NCI-H2196 treated with DMSO at 0.1 percent for 48 hours (cell line): ENCODE measurements around the gene SLC18A2.
"Not testable (repeated sequence)": the region's sequence is repeated elsewhere in the genome, so short reads cannot be mapped to it uniquely, and the experiment has no call there.

Experiments used
- DNase-seq: peaks from one replicate; lab custom pipeline; 2025; ENCODE audit not compliant: unreplicated experiment; lab: John Stamatoyannopoulos, UW

Gene SLC18A2

GRCh38 chr10:117240621-117241529 is at the start of gene SLC18A2:
TSS of gene SLC18A2 (plus strand) at chr10:117241114. CDS start at chr10:117241694, 580 bp downstream.
- DNase-seq, result no peak

- DNase-seq, result no peak
Measured at GRCh38 chr10:117197189-117197588, 43.7 kb upstream of the SLC18A2 start, which contains the start of gene KCNK18. TSS of gene KCNK18 (plus strand) at chr10:117197489. CDS start at chr10:117197489, 0 bp downstream.

- DNase-seq, result no peak
Measured at GRCh38 chr10:117198088-117198487, 42.8 kb upstream of the SLC18A2 start.

- no peak for DNase-seq
Measured at GRCh38 chr10:117201826-117202225, 39.1 kb upstream of the SLC18A2 start.

- DNase-seq, result no peak
Measured at GRCh38 chr10:117204316-117204715, 36.6 kb upstream of the SLC18A2 start.

- DNase-seq, result no peak
Measured at GRCh38 chr10:117212176-117212575, 28.7 kb upstream of the SLC18A2 start.

GRCh38 chr10:117214401-117214800 is 26.5 kb upstream of the SLC18A2 start:
- no peak for DNase-seq

GRCh38 chr10:117215079-117215478 is 25.8 kb upstream of the SLC18A2 start:
- DNase-seq, result no peak

GRCh38 chr10:117216028-117216427 is 24.9 kb upstream of the SLC18A2 start:
- no peak for DNase-seq

- peak; percentile 6 for DNase-seq
Measured at GRCh38 chr10:117216611-117217195, 24.2 kb upstream of the SLC18A2 start.

GRCh38 chr10:117217196-117217761 is 23.6 kb upstream of the SLC18A2 start:
- DNase-seq, result no peak

- no peak for DNase-seq
Measured at GRCh38 chr10:117218654-117219053, 22.3 kb upstream of the SLC18A2 start.

- no peak for DNase-seq
Measured at GRCh38 chr10:117221156-117221711, 19.7 kb upstream of the SLC18A2 start.

GRCh38 chr10:117222552-117222951 is 18.4 kb upstream of the SLC18A2 start:
- DNase-seq, result no peak

GRCh38 chr10:117222976-117223692 is 17.8 kb upstream of the SLC18A2 start:
- DNase-seq, result no peak

- DNase-seq, result no peak
Measured at GRCh38 chr10:117223693-117224430, 17.1 kb upstream of the SLC18A2 start.

GRCh38 chr10:117224881-117225280 is 16.0 kb upstream of the SLC18A2 start:
- no peak for DNase-seq

GRCh38 chr10:117226813-117227451 is 14.0 kb upstream of the SLC18A2 start:
- no peak for DNase-seq

GRCh38 chr10:117228210-117228609 is 12.7 kb upstream of the SLC18A2 start:
- DNase-seq, result no peak

- DNase-seq, result not testable (repeated sequence)
Measured at GRCh38 chr10:117230107-117230506, 10.8 kb upstream of the SLC18A2 start.
